Measurements from ENCODE around the gene TRAF6. TPM values are rescaled to one million over a fixed set of nuclear protein-coding genes. Genes with fewer than 3 reads are reported as not detected.

The TRAF6 gene
- total RNA-seq, 1 donor from 2014 or later, result 15.9 TPM

GRCh38 chr11:36475192-36475591, 34.9 kb downstream of the TRAF6 start:
- Histone ChIP-seq H3K4me3 (ENCODE audit: low read depth, low read length) (no peak overlapping the region), H3K36me3 (ENCODE audit: control insufficient read depth, insufficient read depth, low read length) (no peaks in the 10 kb centered on the region), H3K27me3 (ENCODE audit: control insufficient read depth, insufficient read depth, low read length) (no peaks in the 10 kb centered on the region)
- DNase-seq (ENCODE audit: low read depth), result no peak
- TF ChIP-seq CTCF (IDR thresholded peaks at IDR 0.05; ENCODE audit: insufficient read depth, low read length, poor library complexity, severe bottlenecking), result no peak

- Histone ChIP-seq H3K4me3 (ENCODE audit: low read depth, low read length) (no peak overlapping the region), H3K36me3 (ENCODE audit: control insufficient read depth, insufficient read depth, low read length) (no peaks in the 10 kb centered on the region), H3K27me3 (ENCODE audit: control insufficient read depth, insufficient read depth, low read length) (no peaks in the 10 kb centered on the region)
- no peak for TF ChIP-seq CTCF (IDR thresholded peaks at IDR 0.05; ENCODE audit: insufficient read depth, low read length, poor library complexity, severe bottlenecking)
- DNase-seq (ENCODE audit: low read depth), result no peak
Measured at GRCh38 chr11:36471577-36471976, 38.5 kb downstream of the TRAF6 start.

DNA sequence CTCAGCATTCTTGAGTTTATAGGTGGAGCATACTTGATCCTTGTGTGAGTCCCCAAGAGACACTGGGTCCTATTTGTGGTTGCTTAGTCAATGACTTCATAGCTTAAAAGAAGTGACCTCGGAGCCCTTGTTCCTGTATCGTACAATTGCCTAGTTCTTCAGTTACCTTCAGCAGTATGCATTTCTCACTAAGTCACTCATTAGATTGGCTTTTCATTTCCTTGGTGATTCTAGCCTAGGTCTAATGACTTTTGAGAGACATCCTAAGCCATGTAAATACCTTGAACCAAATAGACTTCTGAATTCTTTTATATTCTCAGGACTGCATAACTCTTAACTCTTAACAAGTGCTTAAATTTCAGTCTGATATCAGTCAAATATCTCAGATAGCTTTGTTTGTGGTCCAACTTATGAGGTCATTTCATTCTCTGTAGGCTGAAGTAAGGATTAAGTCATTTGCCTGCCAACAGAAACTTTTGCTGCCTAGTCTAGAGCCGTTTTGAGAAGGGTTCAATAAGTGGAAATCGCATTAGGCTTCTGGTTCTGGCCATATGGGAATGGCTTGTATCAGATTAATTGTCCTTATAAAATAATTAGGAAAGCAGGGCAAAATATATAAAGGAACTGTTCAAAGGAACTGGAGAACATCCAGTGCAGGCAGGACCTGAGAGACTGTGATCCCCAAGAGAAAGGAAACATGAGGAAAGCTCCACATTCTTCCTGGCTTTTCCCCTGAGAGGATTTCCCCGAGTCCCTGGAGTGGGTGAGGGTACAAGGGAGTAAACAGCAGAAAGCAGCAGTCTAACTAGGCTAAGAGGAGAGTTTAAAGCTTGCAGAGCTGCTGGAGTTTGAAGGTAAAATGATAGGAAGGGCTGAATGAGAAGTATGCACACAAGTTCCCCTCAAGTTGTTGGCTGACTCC, 39.9 kb downstream of the TRAF6 start:
- H3K4me3 ChIP-seq (ENCODE audit: low read depth, low read length), result no peak overlapping the region
- TF ChIP-seq CTCF (IDR thresholded peaks at IDR 0.05; ENCODE audit: insufficient read depth, low read length, poor library complexity, severe bottlenecking), result no peak
- DNase-seq (ENCODE audit: low read depth), result peak; percentile 59
- H3K36me3 ChIP-seq (ENCODE audit: control insufficient read depth, insufficient read depth, low read length), result no peaks in the 10 kb centered on the region
- no peaks in the 10 kb centered on the region for H3K27me3 ChIP-seq (ENCODE audit: control insufficient read depth, insufficient read depth, low read length)

DNA sequence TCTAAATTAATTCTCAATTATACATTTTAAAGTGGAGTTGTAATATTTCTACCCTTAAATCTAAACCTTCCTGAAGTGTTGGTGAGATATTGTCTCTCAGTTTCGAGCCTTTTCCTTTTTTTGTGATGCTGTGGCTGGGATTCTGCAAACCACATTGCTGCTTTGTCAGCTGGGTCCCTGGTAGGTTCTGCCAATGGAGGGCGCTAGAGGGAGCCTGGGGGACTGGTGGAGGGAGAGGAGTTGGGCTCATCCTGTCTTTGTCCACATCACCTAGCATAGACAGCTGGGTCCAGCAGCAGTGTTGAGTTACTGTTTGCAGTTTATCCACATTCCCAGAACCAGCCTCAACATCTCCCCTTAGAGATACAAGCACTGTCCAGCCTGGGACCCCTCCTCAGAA, 41.0 kb downstream of the TRAF6 start:
- Histone ChIP-seq H3K36me3 (ENCODE audit: control insufficient read depth, insufficient read depth, low read length) (no peaks in the 10 kb centered on the region), H3K27me3 (ENCODE audit: control insufficient read depth, insufficient read depth, low read length) (no peaks in the 10 kb centered on the region), H3K4me3 (ENCODE audit: low read depth, low read length) (no peak overlapping the region)
- peak; percentile 54 for TF ChIP-seq CTCF (IDR thresholded peaks at IDR 0.05; ENCODE audit: insufficient read depth, low read length, poor library complexity, severe bottlenecking)
- DNase-seq (ENCODE audit: low read depth), result no peak

- TF ChIP-seq CTCF (IDR thresholded peaks at IDR 0.05; ENCODE audit: insufficient read depth, low read length, poor library complexity, severe bottlenecking), result no peak
- no peak overlapping the region for H3K4me3 ChIP-seq (ENCODE audit: low read depth, low read length)
- DNase-seq (ENCODE audit: low read depth), result no peak
Measured at GRCh38 chr11:36467916-36468315, 42.2 kb downstream of the TRAF6 start.

More at GRCh38 chr11:36467916-36468315, 42.2 kb downstream of the TRAF6 start:
- Histone ChIP-seq H3K36me3 (ENCODE audit: control insufficient read depth, insufficient read depth, low read length) (no peaks in the 10 kb centered on the region), H3K27me3 (ENCODE audit: control insufficient read depth, insufficient read depth, low read length) (no peaks in the 10 kb centered on the region)

Measured in kidney epithelial cell (primary cell).